NOMO-1 treated with dmso at 0.1 percent for 144 hours (cell line): ENCODE measurements around the gene RAI14.

Experiments used
- DNase-seq: peaks from one replicate; lab custom pipeline; 2025; ENCODE audit not compliant: unreplicated experiment; lab: John Stamatoyannopoulos, UW

Gene RAI14

GRCh38 chr5:34674187-34674586 lies 18.1 kb downstream of the RAI14 start:
- DNase-seq: no peak

- no peak for DNase-seq
Measured at GRCh38 chr5:34675857-34676256, 19.7 kb downstream of the RAI14 start.

DNA sequence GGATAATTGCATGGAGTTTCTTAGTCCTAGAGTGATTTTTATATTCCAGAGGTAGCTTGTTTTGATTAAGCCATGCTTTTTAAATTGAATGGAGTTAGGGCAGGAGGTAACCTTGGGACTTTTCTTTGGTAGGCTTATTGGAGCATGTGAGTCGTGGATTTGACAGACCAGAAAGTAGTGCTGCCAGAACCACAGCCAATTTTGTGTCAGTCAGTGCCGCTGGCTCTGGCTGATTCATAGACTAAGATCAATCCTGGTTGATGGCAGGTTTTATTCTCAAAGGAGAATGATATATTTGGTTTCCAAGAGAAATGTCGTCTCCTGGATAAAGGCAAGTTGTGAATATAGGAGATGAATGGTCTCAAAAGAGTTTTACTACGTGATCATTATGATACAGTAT lies 20.3 kb downstream of the RAI14 start:
- no peak for DNase-seq

DNA sequence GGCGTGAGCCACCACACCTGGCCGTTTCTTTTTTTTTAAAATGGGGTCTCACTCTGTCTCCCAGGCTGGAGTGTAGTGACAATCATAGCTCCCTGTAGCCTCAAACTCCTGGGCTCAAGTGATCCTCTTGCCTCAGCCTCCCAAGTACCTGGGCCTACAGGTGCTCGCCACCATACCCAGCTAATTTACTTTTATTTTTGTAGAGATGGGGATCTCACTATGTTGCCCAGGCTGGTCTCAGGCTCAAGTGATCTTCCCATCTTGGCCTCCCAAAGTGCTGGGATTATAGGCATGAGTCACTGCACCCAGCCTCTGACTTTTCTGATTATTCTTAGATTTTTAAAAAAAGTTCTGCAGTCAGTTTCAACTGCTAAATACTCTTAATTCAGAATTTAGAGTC lies 21.3 kb downstream of the RAI14 start:
- DNase-seq: no peak

- no peak for DNase-seq
Measured at GRCh38 chr5:34680896-34681295, 24.8 kb downstream of the RAI14 start.

DNA sequence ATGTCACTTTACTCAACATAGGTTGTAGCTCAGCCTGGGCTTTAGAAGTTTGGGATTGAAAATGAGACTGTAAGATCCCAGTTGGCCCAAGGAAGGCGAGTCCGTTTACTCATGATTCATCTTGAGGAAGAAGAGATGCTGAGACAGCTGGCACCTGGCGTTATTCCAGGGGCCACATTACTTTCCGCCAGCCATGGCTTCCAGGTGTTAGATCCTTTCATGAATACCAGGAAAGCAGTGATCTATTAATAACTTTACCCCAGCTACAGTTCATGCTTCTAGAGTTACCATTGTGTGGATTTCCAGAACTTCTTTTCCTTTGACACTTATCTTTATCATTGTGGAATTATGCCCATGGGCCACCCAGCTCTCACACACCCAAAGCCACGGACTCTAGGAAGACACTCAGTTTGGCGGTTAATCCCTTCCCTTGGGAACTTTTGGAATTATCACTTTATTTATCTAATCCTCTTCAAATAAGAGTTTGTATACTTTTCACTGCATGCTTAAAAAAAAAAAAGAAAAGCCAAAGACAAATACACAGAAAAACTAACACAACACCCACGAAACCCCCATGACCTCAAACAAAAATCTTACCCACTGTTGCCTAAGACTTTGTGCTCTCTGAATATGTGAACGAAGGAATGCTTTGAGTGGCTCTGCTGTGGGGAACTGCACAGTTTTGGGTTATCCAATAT lies 26.9 kb downstream of the RAI14 start:
- no peak for DNase-seq

- DNase-seq: no peak
Measured at GRCh38 chr5:34684281-34684979, 28.3 kb downstream of the RAI14 start.

DNA sequence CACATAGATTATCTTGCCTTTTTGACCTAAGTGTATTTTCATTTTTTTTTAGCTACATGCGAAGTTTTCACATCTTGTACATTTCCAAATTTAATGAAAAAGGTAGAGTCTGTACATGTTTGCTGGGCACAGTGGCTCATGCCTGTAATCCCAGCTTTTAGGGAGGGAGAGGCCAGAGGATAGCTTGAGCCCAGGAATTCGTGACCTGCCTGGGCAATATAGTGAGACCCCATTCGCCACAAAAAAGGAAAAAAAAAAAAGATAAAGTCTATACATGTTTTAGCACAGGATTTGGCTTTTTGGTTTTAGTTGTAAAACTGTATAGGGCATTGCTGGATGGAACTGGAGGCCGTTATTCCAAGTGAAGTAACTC lies 28.8 kb downstream of the RAI14 start:
- DNase-seq: no peak

DNA sequence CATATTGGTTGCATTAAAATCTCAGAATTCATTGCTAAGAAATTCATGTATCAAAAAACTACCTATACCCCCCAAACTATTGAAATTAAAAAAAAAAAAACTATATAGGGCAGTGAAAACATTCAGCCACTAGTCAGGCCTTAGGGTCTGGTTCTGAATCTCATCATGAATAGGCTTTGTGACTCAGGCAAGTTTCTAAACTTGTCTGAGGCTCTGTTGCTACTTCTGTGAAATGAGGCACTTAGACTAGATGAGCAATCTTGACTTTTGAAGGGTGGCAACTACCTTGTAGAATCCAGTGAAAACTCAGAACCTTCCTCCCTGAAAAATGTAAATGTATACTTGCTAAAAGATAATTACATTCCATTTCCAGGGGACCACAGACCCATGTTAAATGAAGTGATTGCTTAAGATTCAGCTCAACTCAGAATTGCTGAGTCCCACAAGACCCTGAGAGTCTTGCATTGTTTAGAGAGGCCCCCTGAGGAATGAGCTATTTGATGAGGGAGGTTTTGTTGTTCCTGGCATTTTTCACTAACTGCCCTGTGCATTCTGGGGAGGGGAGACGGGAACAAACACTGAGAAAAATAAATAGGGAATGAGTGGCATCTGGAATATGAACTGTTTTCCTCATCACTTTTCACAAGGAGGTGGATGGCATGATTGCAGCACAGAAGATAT lies 29.5 kb downstream of the RAI14 start:
- DNase-seq: no peak

GRCh38 chr5:34686762-34687268 lies 30.7 kb downstream of the RAI14 start:
- peak; percentile 77 for DNase-seq

DNA sequence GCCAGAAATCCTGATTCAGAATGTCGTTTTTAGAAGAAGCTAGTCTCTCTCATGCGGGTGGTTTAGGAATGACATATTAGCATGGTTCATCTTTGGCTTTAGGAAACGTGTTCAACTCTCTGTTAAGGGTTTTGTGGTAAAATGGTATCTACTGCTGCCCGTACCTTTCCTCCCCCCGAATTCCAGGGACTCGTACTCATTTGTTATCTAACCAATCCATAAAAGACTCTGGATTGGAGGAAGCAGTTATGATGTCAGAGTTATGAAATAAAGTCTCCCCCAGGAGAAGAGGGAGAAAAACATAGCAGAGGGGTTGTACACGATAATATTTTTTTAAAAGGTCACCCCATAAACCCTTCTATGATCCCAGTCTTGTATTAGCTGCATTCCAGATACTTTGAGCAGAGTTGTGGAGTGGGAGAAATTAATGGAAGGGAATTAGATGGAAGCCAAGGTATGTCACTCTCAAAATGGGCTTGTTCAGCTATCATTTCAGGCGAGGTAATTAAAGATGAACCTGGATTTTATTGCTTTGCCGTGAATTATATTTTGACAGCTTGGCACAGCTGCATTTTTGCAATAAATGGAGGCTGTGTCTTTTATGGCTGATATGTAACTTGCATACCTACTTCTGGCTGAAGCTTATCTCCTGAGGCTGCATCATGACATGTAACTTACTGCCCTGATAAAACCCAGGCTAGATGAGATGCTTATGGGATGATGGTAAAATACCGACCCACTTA lies 31.3 kb downstream of the RAI14 start:
- DNase-seq: no peak

- no peak for DNase-seq
Measured at GRCh38 chr5:34688015-34688810, 32.1 kb downstream of the RAI14 start.

- DNase-seq: no peak
Measured at GRCh38 chr5:34690301-34690700, 34.2 kb downstream of the RAI14 start.

DNA sequence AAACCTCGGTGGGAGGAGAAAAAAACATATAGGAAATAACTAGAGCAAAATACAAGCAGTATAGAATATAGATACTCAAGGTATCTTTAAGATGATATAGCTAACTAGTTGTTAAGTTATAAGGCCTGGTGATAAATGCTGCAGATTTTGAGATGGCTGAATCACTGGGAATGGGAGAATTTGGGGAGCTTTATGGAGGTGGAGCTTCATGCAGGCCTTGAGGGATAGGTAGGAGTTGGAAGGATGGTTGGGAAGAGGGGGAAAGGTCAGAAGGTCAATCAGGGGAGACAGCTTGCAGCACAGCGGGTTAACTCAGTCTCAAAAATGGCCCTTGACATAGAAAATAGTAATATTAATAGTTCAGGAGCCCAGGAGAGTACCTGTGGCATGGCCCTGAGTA lies 34.8 kb downstream of the RAI14 start:
- no peak for DNase-seq

- DNase-seq: no peak
Measured at GRCh38 chr5:34691326-34691725, 35.2 kb downstream of the RAI14 start.

DNA sequence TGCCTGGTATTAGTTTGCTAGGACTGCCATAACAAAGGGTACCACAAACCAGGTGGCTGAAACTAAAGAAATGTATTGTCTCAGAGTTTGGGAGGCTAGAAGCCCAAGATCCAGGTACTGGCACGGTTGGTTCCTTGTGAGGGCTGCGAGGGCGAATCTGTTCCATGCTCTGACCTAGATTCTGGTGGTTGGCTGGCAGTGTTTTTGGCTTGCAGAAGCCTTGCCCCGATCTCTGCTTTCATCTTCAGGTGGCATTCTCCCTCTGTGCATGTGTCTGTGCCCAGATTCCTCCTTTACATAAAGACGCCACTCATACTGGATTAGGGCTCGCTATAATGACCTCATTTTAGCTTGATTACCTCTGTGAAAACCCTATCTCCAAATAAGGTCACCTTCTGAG lies 36.7 kb downstream of the RAI14 start:
- no peak for DNase-seq

GRCh38 chr5:34694012-34694411 lies 37.9 kb downstream of the RAI14 start:
- no peak for DNase-seq

- DNase-seq: no peak
Measured at GRCh38 chr5:34694685-34695084, 38.6 kb downstream of the RAI14 start.

DNA sequence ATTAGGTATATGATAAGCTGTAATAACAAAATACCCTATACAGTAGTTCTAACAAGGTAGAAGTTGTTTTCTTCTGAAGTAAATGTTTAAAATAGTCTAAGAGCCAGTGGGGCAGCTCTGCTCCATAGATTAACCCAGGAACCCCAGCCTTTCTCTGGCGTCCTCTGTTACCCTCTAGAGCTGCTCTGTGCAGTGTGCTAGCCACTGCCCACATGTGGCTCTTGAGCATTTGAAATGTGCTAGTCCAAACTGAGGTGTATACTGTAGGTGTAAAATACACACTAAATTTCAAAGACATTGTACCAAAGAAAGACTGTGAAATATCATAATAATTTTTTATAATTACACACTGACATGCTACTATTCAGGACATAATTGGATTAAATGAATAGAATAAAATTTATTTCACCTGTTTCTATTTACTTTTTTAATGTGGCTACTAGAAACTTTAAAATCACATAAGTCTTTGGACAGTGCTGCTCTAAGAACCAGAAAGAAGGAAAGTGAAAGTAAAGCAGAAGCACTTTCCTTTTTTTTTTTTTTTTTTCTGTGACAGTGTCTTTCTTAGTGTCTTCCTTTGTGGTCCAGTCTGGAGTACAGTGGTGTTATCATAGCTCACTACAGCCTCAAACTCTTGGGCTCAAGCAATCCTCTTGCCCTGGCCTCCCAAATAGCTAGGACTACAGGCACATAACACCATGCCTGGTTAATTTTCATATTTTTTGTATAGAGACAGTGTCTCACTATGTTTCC lies 39.3 kb downstream of the RAI14 start:
- DNase-seq: peak; percentile 9
